H1 (cell line): ENCODE results near the gene PIGU. TPM values are rescaled to one million over a fixed set of nuclear protein-coding genes. Genes with fewer than 3 reads are reported as not detected.

Experiments
- CTCF ChIA-PET: fragments of 300-600 bp; sonication (Branson Sonifier 250); formaldehyde crosslinking; loops from one replicate; lab custom pipeline; 2021; ENCODE audit not compliant: partially characterized antibody; lab: Charles Lee
- POLR2A ChIA-PET: fragments of 300-600 bp; sonication (Branson Sonifier 250); formaldehyde crosslinking; loops from one replicate; lab custom pipeline; 2021; ENCODE audit warnings: inconsistent platforms; ENCODE audit not compliant: partially characterized antibody; lab: Charles Lee
- DNase-seq, 2 experiments: peaks; one replicate each; pipeline versions ENCODE4 v3.0.0 to v3.0.0-alpha.2; 2010 to 2022; ENCODE audit warnings: low spot score in 2 of 2, low read depth in 1 of 2, mixed read lengths in 1 of 2
- FAIRE-seq: peaks from 2 replicates; lab custom pipeline; 2011; peaks lifted over from hg19 to GRCh38; lab: Jason Lieb, UNC
- H2AFZ ChIP-seq: 2 replicates; pipeline ENCODE4 v1.8.1; 2012; ENCODE audit warnings: low read length, inconsistent platforms
- H2AK5ac ChIP-seq: 2 replicates; pipeline ENCODE4 v1.6.1; 2013; ENCODE audit warnings: low read depth, low read length
- H2BK120ac ChIP-seq: replicated peaks from 2 replicates; pipeline ENCODE3; 2013; ENCODE audit warnings: low read depth, low read length, inconsistent platforms
- H2BK12ac ChIP-seq: 2 replicates; pipeline ENCODE4 v1.6.1; 2013; ENCODE audit warnings: low read depth, low read length
- H2BK15ac ChIP-seq: 2 replicates; pipeline ENCODE4 v1.6.1; 2013; ENCODE audit warnings: low read length
- H2BK20ac ChIP-seq: 2 replicates; pipeline ENCODE4 v1.6.1; 2013; ENCODE audit warnings: low read length
- H2BK5ac ChIP-seq: 2 replicates; pipeline ENCODE4 v1.6.1; 2013; ENCODE audit warnings: low read depth, low read length
- H3K14ac ChIP-seq: 2 replicates; pipeline ENCODE4 v1.6.1; 2013; ENCODE audit warnings: inconsistent platforms; ENCODE audit not compliant: insufficient read length
- H3K18ac ChIP-seq: 2 replicates; pipeline ENCODE4 v1.6.1; 2013; ENCODE audit warnings: low read length; ENCODE audit errors: extremely low read depth
- H3K23ac ChIP-seq: 2 replicates; pipeline ENCODE4 v1.6.1; 2013; ENCODE audit warnings: inconsistent platforms; ENCODE audit not compliant: insufficient read length
- H3K23me2 ChIP-seq: 2 replicates; pipeline ENCODE4 v1.6.1; 2013; ENCODE audit warnings: low read depth, low read length
- H3K27ac ChIP-seq: 2 replicates; pipeline ENCODE4 v1.6.1; 2011; ENCODE audit warnings: low read depth, low read length, inconsistent platforms
- H3K27me3 ChIP-seq, 4 experiments: replicated peaks in 1 of 4; 1 replicate in 1 of 4; 2 replicates in 3 of 4; pipeline versions ENCODE4 v1.6.1 to v1.8.1; 2011 to 2013; ENCODE audit warnings: low read length in 3 of 4, mild to moderate bottlenecking in 3 of 4, inconsistent platforms in 2 of 4, mixed read lengths in 2 of 4, moderate library complexity in 1 of 4; ENCODE audit not compliant: control insufficient read depth in 3 of 4, insufficient read depth in 3 of 4; ENCODE audit errors: extremely low read depth in 1 of 4
- H3K36me3 ChIP-seq, 4 experiments: 2 replicates each; pipeline versions ENCODE4 v1.6.1 to v1.8.1; 2011 to 2013; ENCODE audit warnings: mild to moderate bottlenecking in 4 of 4, low read length in 3 of 4, moderate library complexity in 2 of 4, control low read depth in 1 of 4, inconsistent platforms in 1 of 4; ENCODE audit not compliant: insufficient read depth in 4 of 4, control insufficient read depth in 2 of 4
- H3K4ac ChIP-seq: replicated peaks from 2 replicates; pipeline ENCODE3; 2013; ENCODE audit warnings: low read length, low read depth, mixed read lengths, inconsistent platforms; ENCODE audit not compliant: insufficient read length
- H3K4me1 ChIP-seq, 4 experiments: replicated peaks in 1 of 4; 1 replicate in 1 of 4; 2 replicates in 3 of 4; pipeline versions ENCODE4 v1.6.1 to v1.8.1; 2011 to 2013; ENCODE audit warnings: low read length in 3 of 4, inconsistent platforms in 2 of 4, mixed read lengths in 1 of 4; ENCODE audit not compliant: insufficient read depth in 4 of 4, control insufficient read depth in 3 of 4
- H3K4me2 ChIP-seq, 2 experiments: 2 replicates each; pipeline versions ENCODE4 v1.6.1 to v1.8.1; 2011 to 2013; ENCODE audit warnings: low read depth in 2 of 2, low read length in 2 of 2, control low read depth in 1 of 2, inconsistent platforms in 1 of 2, mild to moderate bottlenecking in 1 of 2; ENCODE audit not compliant: insufficient read depth in 1 of 2
- H3K4me3 ChIP-seq, 4 experiments: fragments of 200-600, 300-600 bp in 1 of 4; sonication (generic), shearing (Covaris generic), sonication (Bioruptor Twin) in 1 of 4; 2 replicates each; pipeline versions ENCODE4 v1.5.1 to v1.8.1; 2011 to 2016; ENCODE audit warnings: low read length in 4 of 4, low read depth in 3 of 4, control low read depth in 2 of 4, inconsistent platforms in 2 of 4, mild to moderate bottlenecking in 2 of 4, mixed read lengths in 1 of 4, moderate library complexity in 1 of 4; ENCODE audit not compliant: insufficient read depth in 2 of 4; ENCODE audit errors: extremely low read depth in 1 of 4
- H3K56ac ChIP-seq: replicated peaks from 2 replicates; pipeline ENCODE3; 2013; ENCODE audit warnings: low read depth, mild to moderate bottlenecking, mixed read lengths, low read length, inconsistent platforms; ENCODE audit not compliant: insufficient read length
- H3K79me1 ChIP-seq: 2 replicates; pipeline ENCODE4 v1.6.1; 2013; ENCODE audit warnings: low read depth, low read length, control low read depth
- H3K79me2 ChIP-seq, 2 experiments: 2 replicates each; pipeline versions ENCODE4 v1.6.1 to v1.8.1; 2012 to 2013; ENCODE audit warnings: low read length in 2 of 2, mild to moderate bottlenecking in 2 of 2, inconsistent platforms in 1 of 2; ENCODE audit not compliant: insufficient read depth in 2 of 2, control insufficient read depth in 1 of 2
- H3K9ac ChIP-seq, 4 experiments: replicated peaks in 1 of 4; 1 replicate in 1 of 4; 2 replicates in 3 of 4; pipeline versions ENCODE4 v1.6.1 to v1.8.1; 2011 to 2013; ENCODE audit warnings: low read depth in 3 of 4, low read length in 3 of 4, control low read depth in 2 of 4, mild to moderate bottlenecking in 2 of 4, moderate library complexity in 2 of 4, inconsistent platforms in 1 of 4; ENCODE audit errors: extremely low read depth in 1 of 4
- H3K9me3 ChIP-seq, 2 experiments: 2 replicates each; pipeline versions ENCODE4 v1.6.1 to v1.8.1; 2012 to 2013; ENCODE audit warnings: mild to moderate bottlenecking in 2 of 2, moderate library complexity in 2 of 2, control low read depth in 1 of 2, inconsistent platforms in 1 of 2, low read depth in 1 of 2, low read length in 1 of 2, mixed read lengths in 1 of 2; ENCODE audit not compliant: insufficient read depth in 2 of 2
- H4K20me1 ChIP-seq, 2 experiments: replicated peaks in 1 of 2; 2 replicates each; pipeline versions ENCODE3 to v1.8.1; 2011 to 2013; ENCODE audit warnings: inconsistent platforms in 2 of 2, low read length in 2 of 2, mild to moderate bottlenecking in 1 of 2; ENCODE audit not compliant: insufficient read depth in 2 of 2, control insufficient read depth in 1 of 2
- H4K5ac ChIP-seq: 2 replicates; pipeline ENCODE4 v1.6.1; 2013; ENCODE audit warnings: low read length, low read depth, mixed read lengths, inconsistent platforms; ENCODE audit not compliant: insufficient read length
- H4K8ac ChIP-seq: 2 replicates; pipeline ENCODE4 v1.8.0; 2013; ENCODE audit warnings: mild to moderate bottlenecking, moderate library complexity, low read length, inconsistent platforms; ENCODE audit not compliant: insufficient read depth; ENCODE audit errors: extremely low read depth
- H4K91ac ChIP-seq: replicated peaks from 2 replicates; pipeline ENCODE3; 2013; ENCODE audit warnings: low read length, mixed read lengths, inconsistent platforms; ENCODE audit not compliant: insufficient read length
- ATF2 ChIP-seq: IDR thresholded peaks from 2 replicates; pipeline ENCODE4 v1.6.1; 2012; ENCODE audit warnings: low read length, inconsistent platforms
- BRCA1 ChIP-seq: IDR thresholded peaks from 2 replicates; pipeline ENCODE4 v1.6.1; 2012; ENCODE audit warnings: low read depth, low read length, improper control_type of control experiment
- FOSL1 ChIP-seq: IDR thresholded peaks from 2 replicates; pipeline ENCODE4 v1.6.1; 2011; ENCODE audit warnings: mild to moderate bottlenecking, low read depth, low read length, moderate library complexity; ENCODE audit not compliant: insufficient read depth
- GABPA ChIP-seq: IDR thresholded peaks from 2 replicates; pipeline ENCODE4 v1.6.1; 2011; ENCODE audit warnings: mild to moderate bottlenecking, low read length, moderate library complexity, borderline replicate concordance; ENCODE audit not compliant: insufficient read depth
- KDM1A ChIP-seq: fragments of 200-600, 300-600 bp; sonication (generic); IDR thresholded peaks from 2 replicates; pipeline ENCODE4 v1.7.1; 2016; ENCODE audit warnings: mild to moderate bottlenecking, low read length, borderline replicate concordance
- NANOG ChIP-seq: IDR thresholded peaks from 2 replicates; pipeline ENCODE4 v1.6.1; 2011; ENCODE audit warnings: low read length, low read depth, mild to moderate bottlenecking, inconsistent platforms; ENCODE audit not compliant: insufficient read depth, poor library complexity, severe bottlenecking
- RAD21 ChIP-seq, 2 experiments: IDR thresholded peaks in 1 of 2; conservative IDR thresholded peaks in 1 of 2; 2 replicates each; pipeline ENCODE4 v1.6.1; 2011; ENCODE audit warnings: low read depth in 2 of 2, low read length in 2 of 2, improper control_type of control experiment in 1 of 2, inconsistent platforms in 1 of 2, mild to moderate bottlenecking in 1 of 2, moderate library complexity in 1 of 2
- RFX5 ChIP-seq: IDR thresholded peaks from 2 replicates; pipeline ENCODE4 v1.6.1; 2011; ENCODE audit warnings: low read depth, low read length, improper control_type of control experiment, borderline replicate concordance
- SUZ12 ChIP-seq: fragments of 200-600 bp; sonication (generic); IDR thresholded peaks from 2 replicates; pipeline ENCODE4 v1.6.1; 2012; ENCODE audit warnings: mild to moderate bottlenecking, inconsistent platforms, low read length, moderate library complexity, mixed read lengths
- TAF1 ChIP-seq: IDR thresholded peaks from 2 replicates; pipeline ENCODE4 v1.6.1; 2011; ENCODE audit warnings: mild to moderate bottlenecking, low read depth, low read length
- TAF7 ChIP-seq: optimal IDR thresholded peaks from 2 replicates; pipeline ENCODE3; 2011; ENCODE audit warnings: low read depth, mild to moderate bottlenecking, inconsistent platforms, low read length, moderate library complexity, borderline replicate concordance
- WGBS, 2 experiments: shearing (Covaris generic) in 1 of 2; methylation state at CpG; one replicate each; pipeline versions ENCODE4 v1.1.6 to v1.1.7; 2013 to 2015; ENCODE audit warnings: low lambda C conversion rate in 2 of 2, mixed read lengths in 2 of 2, inconsistent platforms in 1 of 2, low coverage in 1 of 2, missing lambda C conversion rate in 1 of 2; ENCODE audit not compliant: insufficient replicate concordance in 2 of 2, insufficient coverage in 1 of 2, insufficient read length in 1 of 2; ENCODE audit errors: extremely low coverage in 1 of 2, missing lambda C conversion rate in 1 of 2; 5-methylcytosine and 5-hydroxymethylcytosine counted together
- polyA plus RNA-seq, 7 experiments: library from polyadenylated mRNA; depleted of rRNA in 3 of 7; stranded (reverse) in 5 of 7; unstranded in 2 of 7; fragments of >200 nt in 5 of 7; fragments of 200-250 nt in 2 of 7; gene quantifications; 1 replicate in 5 of 7; 2 replicates in 1 of 7; 4 replicates in 1 of 7; pipeline versions ENCODE4 v1.2.1 to v1.2.3, GENCODE V29; 2011 to 2013; ENCODE audit warnings: missing spikeins in 2 of 7, mixed read lengths in 2 of 7
- total RNA-seq: library from RNA; stranded (reverse); fragmentation: NEBNext Ultra II Directional; extraction: Animal tissue kit (Norgen Biotek cat#: 25700); gene quantifications from 2 replicates; pipeline ENCODE4 v1.2.1, GENCODE V29; 2021

The PIGU gene
- total and polyA plus RNA-seq, 2 of the 8 experiments (the other 6 are each of a cell fraction or from before 2014, with no cell fraction given), result 28.3 to 117 TPM

- peak overlapping the region; percentile 84 for H2AFZ ChIP-seq
- peaks cover 3% of the 10 kb centered on the region; the same call in 1 of the 2 replicates for H3K23me2 ChIP-seq
- H3K79me2 ChIP-seq, result no peaks in the 10 kb centered on the region
- TF ChIP-seq ATF2, result no peak
- TF ChIP-seq SUZ12, result no peak
- no peak for TF ChIP-seq TAF7
- no peak for TF ChIP-seq TAF1
- TF ChIP-seq RFX5, result no peak
- TF ChIP-seq BRCA1, result no peak
- no peak for TF ChIP-seq KDM1A
- no peak for TF ChIP-seq GABPA
- TF ChIP-seq FOSL1, result no peak
- TF ChIP-seq RAD21 (IDR thresholded peaks at IDR 0.05 in 1 of 2, conservative IDR thresholded peaks at IDR 0.05 in 1 of 2; ENCODE audit: low read depth in 2 of 2, low read length in 2 of 2), result no peak
- no peak for TF ChIP-seq NANOG
These were observed 119.0 kb downstream of the PIGU start for GRCh38 chr20:34557936-34558319.

More at GRCh38 chr20:34557936-34558319, 119.0 kb downstream of the PIGU start:
- H2BK120ac ChIP-seq, result no peak overlapping the region
- H3K27me3 ChIP-seq, result peaks cover 0 to 2% (median 0%) of the 10 kb centered on the region in 4 experiments; a peak in 1 of 7 replicates
- H3K4ac ChIP-seq, result no peak overlapping the region
- ChIA-PET CTCF (interaction anchor here (0.6 to 3.5 kb wide), 6 partner anchors 10 to 368 kb away, joined by 3 to 10 read pairs (median 4); no protein-coding TSS in a partner anchor), POLR2A (interaction anchor here (0.6 to 3.2 kb wide), 7 partner anchors 11 to 285 kb away, joined by 3 to 8 read pairs (median 5); no protein-coding TSS in a partner anchor)
- H3K14ac ChIP-seq, result no peak overlapping the region
- H2BK20ac ChIP-seq, result no peak overlapping the region
- FAIRE-seq (no peak), DNase-seq (no peak)
- H3K4me1 ChIP-seq, result peaks cover 0 to 2% (median 0%) of the 10 kb centered on the region in 4 experiments; a peak in 1 of 7 replicates
- H3K4me3 ChIP-seq, result peak overlapping the region; percentile 51 to 80 (median 56)
- H3K27ac ChIP-seq, result no peak overlapping the region
- H4K5ac ChIP-seq, result no peak overlapping the region
- H3K79me1 ChIP-seq, result no peaks in the 10 kb centered on the region; the same call in 1 of the 2 replicates
- no peak overlapping the region for H2AK5ac ChIP-seq
- peak overlapping the region; percentile 56 to 67 for H3K4me2 ChIP-seq
- no peaks in the 10 kb centered on the region for H3K9me3 ChIP-seq
- H3K9ac ChIP-seq, result peak overlapping the region in 3 of 4 experiments; percentile 35 to 46 (median 42); a peak in 3 of 7 replicates
- H3K23ac ChIP-seq, result no peak overlapping the region
- no peaks in the 10 kb centered on the region for H3K36me3 ChIP-seq
- no peak overlapping the region for H4K91ac ChIP-seq
- no peak overlapping the region for H3K56ac ChIP-seq
- no peak overlapping the region for H2BK12ac ChIP-seq
- no peak overlapping the region for H2BK15ac ChIP-seq
- 0 out of 2 replicates have a peak overlapping the region, but pooled peaks have one; percentile 10 for H2BK5ac ChIP-seq
- peak overlapping the region; percentile 91 for H4K8ac ChIP-seq
- WGBS, 2 experiments, result 63% methylated on average over 11 of the region's 11 CpGs; no CpG with 5 or more reads in 1 of the 2 experiments
- peaks cover 0 to 5% of the 10 kb centered on the region in 2 experiments for H4K20me1 ChIP-seq
- no peak overlapping the region for H3K18ac ChIP-seq
